B cell (primary cell): ENCODE data around the gene DUSP7. TPM values are rescaled to one million over a fixed set of nuclear protein-coding genes. Genes with fewer than 3 reads are reported as not detected.

Experiments used
- ATAC-seq: fragments of 200-7000 bp; cut with Tn5 transposase; one replicate; pipeline ENCODE4 v1.10.0; 2021; ENCODE audit warnings: low read depth, mild to moderate bottlenecking, moderate number of reproducible peaks, moderate library complexity
- CTCF ChIA-PET: fragments of 350-600 bp; sonication (Branson Sonifier 250); formaldehyde crosslinking; loops from one replicate; lab custom pipeline; 2021; ENCODE audit warnings: antibody characterized with exemption, inconsistent platforms; lab: Charles Lee
- POLR2A ChIA-PET: fragments of 350-600 bp; sonication (Branson Sonifier 250); formaldehyde crosslinking; loops from one replicate; lab custom pipeline; 2021; ENCODE audit warnings: antibody characterized with exemption; lab: Charles Lee
- DNase-seq: peaks from one replicate; pipeline ENCODE4 v3.0.0; 2013
- H2AFZ ChIP-seq: 2 replicates; pipeline ENCODE4 v1.6.1; 2012; ENCODE audit warnings: mild to moderate bottlenecking, low read depth, low read length; ENCODE audit not compliant: insufficient read depth, poor library complexity, severe bottlenecking
- H3K27ac ChIP-seq, 2 donors: 1 replicate in 1 of 2; 2 replicates in 1 of 2; pipeline ENCODE4 v1.5.1; 2012 to 2013; ENCODE audit warnings: low read length in 2 of 2, mild to moderate bottlenecking in 2 of 2, moderate library complexity in 1 of 2
- H3K27me3 ChIP-seq, 4 experiments: fragments of 200-600 bp in 1 of 4; sonication (generic) in 1 of 4; replicated peaks in 1 of 4; 1 replicate in 2 of 4; 2 replicates in 2 of 4; pipeline versions ENCODE4 v1.6.1 to v1.7.0; 2013 to 2016; ENCODE audit warnings: low read length in 3 of 4, mild to moderate bottlenecking in 2 of 4, mixed read lengths in 1 of 4, moderate library complexity in 1 of 4; ENCODE audit not compliant: insufficient read depth in 4 of 4, control insufficient read depth in 3 of 4; ENCODE audit errors: control extremely low read depth in 1 of 4
- H3K36me3 ChIP-seq, 2 experiments: replicated peaks in 1 of 2; 1 replicate in 1 of 2; 2 replicates in 1 of 2; pipeline versions ENCODE4 v1.6.1 to v1.7.1; 2013; ENCODE audit warnings: low read length in 1 of 2; ENCODE audit not compliant: insufficient read depth in 2 of 2, control insufficient read depth in 1 of 2; ENCODE audit errors: control extremely low read depth in 1 of 2, extremely low read depth in 1 of 2
- H3K4me1 ChIP-seq, 2 donors: fragments of 200-600 bp in 1 of 2; sonication (generic) in 1 of 2; 1 replicate in 1 of 2; 2 replicates in 1 of 2; pipeline versions ENCODE4 v1.5.1 to v1.6.1; 2013 to 2017; ENCODE audit warnings: low read length in 2 of 2; ENCODE audit not compliant: control insufficient read depth in 2 of 2, insufficient read depth in 2 of 2
- H3K4me2 ChIP-seq: replicated peaks from 2 replicates; pipeline ENCODE3; 2012; ENCODE audit warnings: mild to moderate bottlenecking, low read depth, low read length; ENCODE audit not compliant: poor library complexity, severe bottlenecking
- H3K4me3 ChIP-seq, 5 experiments: fragments of 200-600 bp in 1 of 5; sonication (generic) in 1 of 5; 1 replicate in 3 of 5; 2 replicates in 2 of 5; pipeline versions ENCODE4 v1.5.1 to v1.7.0; 2011 to 2016; ENCODE audit warnings: low read length in 4 of 5, mild to moderate bottlenecking in 4 of 5, low read depth in 2 of 5, control low read depth in 1 of 5, moderate library complexity in 1 of 5; ENCODE audit not compliant: insufficient read depth in 1 of 5; ENCODE audit errors: control extremely low read depth in 1 of 5, extremely low read depth in 1 of 5
- H3K79me2 ChIP-seq: fragments of 200-600 bp; sonication (generic); one replicate; pipeline ENCODE4 v1.6.0; 2016; ENCODE audit warnings: low read length; ENCODE audit not compliant: control insufficient read depth, insufficient read depth
- H3K9ac ChIP-seq: fragments of 200-600 bp; sonication (generic); 2 replicates; pipeline ENCODE4 v1.6.1; 2017; ENCODE audit warnings: mild to moderate bottlenecking, low read length, moderate library complexity
- H3K9me3 ChIP-seq, 3 donors: one replicate each; pipeline versions ENCODE4 v1.6.1 to v1.7.1; 2013; ENCODE audit warnings: low read length in 2 of 3; ENCODE audit not compliant: control insufficient read depth in 2 of 3, insufficient read depth in 1 of 3; ENCODE audit errors: control extremely low read depth in 1 of 3
- H4K20me1 ChIP-seq: 2 replicates; pipeline ENCODE4 v1.6.0; 2012; ENCODE audit warnings: mild to moderate bottlenecking, low read length; ENCODE audit not compliant: insufficient read depth, control insufficient read depth, poor library complexity, severe bottlenecking
- H3K27ac Mint-ChIP-seq: one replicate; pipeline ENCODE4 v1.8.0; 2021; ENCODE audit warnings: mixed read lengths
- H3K27me3 Mint-ChIP-seq: one replicate; pipeline ENCODE4 v1.8.0; 2021; ENCODE audit warnings: mixed read lengths
- H3K4me1 Mint-ChIP-seq: one replicate; pipeline ENCODE4 v1.8.0; 2021; ENCODE audit warnings: mixed read lengths
- H3K4me3 Mint-ChIP-seq: one replicate; pipeline ENCODE4 v1.8.0; 2021; ENCODE audit warnings: mixed read lengths
- H3K9me3 Mint-ChIP-seq: one replicate; pipeline ENCODE4 v1.8.0; 2022; ENCODE audit warnings: mixed read lengths; ENCODE audit not compliant: insufficient read depth
- EZH2 ChIP-seq: IDR thresholded peaks from 2 replicates; pipeline ENCODE4 v1.6.1; 2012; ENCODE audit warnings: borderline replicate concordance, low read depth, mild to moderate bottlenecking, moderate library complexity, low read length; ENCODE audit not compliant: insufficient read depth, poor library complexity, severe bottlenecking
- WGBS: methylation state at CpG from one replicate; pipeline ENCODE4 v1.1.5; 2013; ENCODE audit warnings: missing lambda C conversion rate; ENCODE audit not compliant: insufficient coverage; 5-methylcytosine and 5-hydroxymethylcytosine counted together
- intact Hi-C: fragments of 100-400 bp; cut with micrococcal nuclease; formaldehyde crosslinking; loops from one replicate; pipeline ENCODE4 v1.10.0; 2022
- polyA plus RNA-seq: library from polyadenylated mRNA; depleted of rRNA; stranded (reverse); fragments of >200 nt; gene quantifications from 2 replicates; pipeline ENCODE4 v1.2.3, GENCODE V29; 2012
- total RNA-seq, 2 donors: library from RNA; stranded (reverse); fragments of 120-200 nt in 1 of 2; gene quantifications; 1 replicate in 1 of 2; 2 replicates in 1 of 2; pipeline versions ENCODE4 v1.2.3 to v1.2.4, GENCODE V29; 2013 to 2022
- TF ChIP-seq, protein P1 (sequence below): fragments of 200-600 bp; IDR thresholded peaks from one replicate; pipeline ENCODE4 v1.8.0; 2022; ENCODE audit warnings: antibody characterized with exemption, mild to moderate bottlenecking

Gene DUSP7
- total and polyA plus RNA-seq, 2 donors (not counting 1 experiment from before 2014, with no cell fraction given) = 5.1 to 6.9 TPM

DNA sequence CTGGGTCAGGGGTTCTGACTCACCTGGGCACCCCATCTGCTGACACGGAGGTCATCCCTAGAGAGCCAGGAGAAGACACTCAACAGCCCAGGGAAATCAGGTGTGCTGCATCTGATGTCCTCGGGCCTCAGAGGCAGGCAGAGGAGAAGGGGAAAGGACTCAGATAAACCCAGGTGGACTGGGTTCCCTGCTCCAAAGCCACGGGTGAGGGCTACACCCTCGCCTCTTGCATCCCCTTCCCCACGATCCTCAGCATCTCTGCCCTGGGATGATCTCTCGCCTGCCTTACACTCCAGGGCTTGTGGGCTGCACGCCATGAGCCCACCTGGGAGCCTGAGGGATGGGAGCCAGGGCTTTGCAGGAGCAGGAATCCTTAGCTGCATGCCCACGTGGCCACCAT, 8.2 kb upstream of the DUSP7 start:
- TF ChIP-seq EZH2 = no peak
- TF ChIP-seq, protein P1, sequence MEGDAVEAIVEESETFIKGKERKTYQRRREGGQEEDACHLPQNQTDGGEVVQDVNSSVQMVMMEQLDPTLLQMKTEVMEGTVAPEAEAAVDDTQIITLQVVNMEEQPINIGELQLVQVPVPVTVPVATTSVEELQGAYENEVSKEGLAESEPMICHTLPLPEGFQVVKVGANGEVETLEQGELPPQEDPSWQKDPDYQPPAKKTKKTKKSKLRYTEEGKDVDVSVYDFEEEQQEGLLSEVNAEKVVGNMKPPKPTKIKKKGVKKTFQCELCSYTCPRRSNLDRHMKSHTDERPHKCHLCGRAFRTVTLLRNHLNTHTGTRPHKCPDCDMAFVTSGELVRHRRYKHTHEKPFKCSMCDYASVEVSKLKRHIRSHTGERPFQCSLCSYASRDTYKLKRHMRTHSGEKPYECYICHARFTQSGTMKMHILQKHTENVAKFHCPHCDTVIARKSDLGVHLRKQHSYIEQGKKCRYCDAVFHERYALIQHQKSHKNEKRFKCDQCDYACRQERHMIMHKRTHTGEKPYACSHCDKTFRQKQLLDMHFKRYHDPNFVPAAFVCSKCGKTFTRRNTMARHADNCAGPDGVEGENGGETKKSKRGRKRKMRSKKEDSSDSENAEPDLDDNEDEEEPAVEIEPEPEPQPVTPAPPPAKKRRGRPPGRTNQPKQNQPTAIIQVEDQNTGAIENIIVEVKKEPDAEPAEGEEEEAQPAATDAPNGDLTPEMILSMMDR = no peak
- Histone ChIP-seq H3K4me2 (no peak overlapping the region), H3K9me3 (no peaks in the 10 kb centered on the region), H3K27me3 (no peaks in the 10 kb centered on the region), H3K79me2 (no peaks in the 10 kb centered on the region), H4K20me1 (no peaks in the 10 kb centered on the region), H3K4me1 (peaks cover 10 to 17% of the 10 kb centered on the region in 2 donors), H3K9ac (no peak overlapping the region), H3K27ac (no peak overlapping the region), H3K4me3 (no peak overlapping the region), H3K36me3 (no peaks in the 10 kb centered on the region), H2AFZ (no peak overlapping the region)
- no peaks in the 10 kb centered on the region for H3K27me3 Mint-ChIP-seq
- H3K27ac Mint-ChIP-seq = no peak overlapping the region
- no peak for ATAC-seq
- no peak overlapping the region for H3K4me3 Mint-ChIP-seq
- H3K4me1 Mint-ChIP-seq = peaks cover 23% of the 10 kb centered on the region
- ChIA-PET POLR2A (no interaction called here), CTCF (interaction anchor here (1.4 kb wide), 1 partner anchor 83 kb away, joined by 3 read pairs; no protein-coding TSS in a partner anchor)
- DNase-seq = no peak
- intact Hi-C loops = no loop called here
- 88% methylated on average over 8 of the region's 8 CpGs for WGBS
- H3K9me3 Mint-ChIP-seq = no peaks in the 10 kb centered on the region

GRCh38 chr3:52063026-52063723, 6.8 kb upstream of the DUSP7 start:
- peaks cover 10 to 17% of the 10 kb centered on the region in 2 donors for H3K4me1 ChIP-seq
- no peak overlapping the region for H3K27ac Mint-ChIP-seq

More at GRCh38 chr3:52063026-52063723, 6.8 kb upstream of the DUSP7 start:
- Mint-ChIP-seq H3K27me3 (no peaks in the 10 kb centered on the region), H3K4me3 (no peak overlapping the region), H3K9me3 (no peaks in the 10 kb centered on the region), H3K4me1 (peaks cover 23% of the 10 kb centered on the region)
- H4K20me1 ChIP-seq = no peaks in the 10 kb centered on the region
- no peaks in the 10 kb centered on the region for H3K27me3 ChIP-seq
- intact Hi-C loops = no loop called here
- no peak overlapping the region for H3K4me2 ChIP-seq
- CTCF ChIA-PET = no interaction called here
- ATAC-seq (no peak), DNase-seq (no peak)
- WGBS = 91% methylated on average over 13 of the region's 14 CpGs
- H3K27ac ChIP-seq = no peak overlapping the region
- no peaks in the 10 kb centered on the region for H3K36me3 ChIP-seq
- no peak overlapping the region for H3K9ac ChIP-seq
- POLR2A ChIA-PET = no interaction called here
- H3K9me3 ChIP-seq = no peaks in the 10 kb centered on the region
- H2AFZ ChIP-seq = no peak overlapping the region
- H3K4me3 ChIP-seq = no peak overlapping the region
- no peak for TF ChIP-seq EZH2
- TF ChIP-seq, protein P1 = no peak
- H3K79me2 ChIP-seq = no peaks in the 10 kb centered on the region
